IPS-11a (cell line): Measurements from ENCODE around the gene CHAF1A.

Experiments
- H3K4me3 ChIP-seq: one replicate; pipeline ENCODE4 v1.5.1; 2013; ENCODE audit warnings: low read depth, low read length, control low read depth

Gene CHAF1A

GRCh38 chr19:4436231-4436630, 33.8 kb downstream of the CHAF1A start:
- no peak overlapping the region for H3K4me3 ChIP-seq

GRCh38 chr19:4437103-4437502, 34.7 kb downstream of the CHAF1A start:
- no peak overlapping the region for H3K4me3 ChIP-seq

GRCh38 chr19:4439243-4439642, 36.8 kb downstream of the CHAF1A start:
- H3K4me3 ChIP-seq, result no peak overlapping the region

- H3K4me3 ChIP-seq, result no peak overlapping the region
Observed at GRCh38 chr19:4441994-4442818, 39.8 kb downstream of the CHAF1A start.

- no peak overlapping the region for H3K4me3 ChIP-seq
Observed at GRCh38 chr19:4442819-4443146, 40.3 kb downstream of the CHAF1A start.

- no peak overlapping the region for H3K4me3 ChIP-seq
Observed at GRCh38 chr19:4443188-4443587, 40.7 kb downstream of the CHAF1A start.

- no peak overlapping the region for H3K4me3 ChIP-seq
Observed at GRCh38 chr19:4443966-4444764, 41.7 kb downstream of the CHAF1A start.

GRCh38 chr19:4444765-4445741, 42.6 kb downstream of the CHAF1A start:
- H3K4me3 ChIP-seq, result no peak overlapping the region

- H3K4me3 ChIP-seq, result no peak overlapping the region
Observed at GRCh38 chr19:4445963-4446703, 43.7 kb downstream of the CHAF1A start.

- H3K4me3 ChIP-seq, result no peak overlapping the region
Observed at GRCh38 chr19:4446704-4447200, 44.3 kb downstream of the CHAF1A start.

- H3K4me3 ChIP-seq, result no peak overlapping the region
Observed at GRCh38 chr19:4447327-4448146, 45.1 kb downstream of the CHAF1A start.

- no peak overlapping the region for H3K4me3 ChIP-seq
Observed at GRCh38 chr19:4448147-4448985, 45.9 kb downstream of the CHAF1A start.

- no peak overlapping the region for H3K4me3 ChIP-seq
Observed at GRCh38 chr19:4449022-4449638, 46.7 kb downstream of the CHAF1A start.

- H3K4me3 ChIP-seq, result no peak overlapping the region
Observed at GRCh38 chr19:4449639-4450028, 47.2 kb downstream of the CHAF1A start.

- no peak overlapping the region for H3K4me3 ChIP-seq
Observed at GRCh38 chr19:4452230-4452990, 50.0 kb downstream of the CHAF1A start.

GRCh38 chr19:4453232-4454179, 51.1 kb downstream of the CHAF1A start:
- H3K4me3 ChIP-seq, result no peak overlapping the region
